ENCODE results near the gene TAX1BP1. TPM values are rescaled to one million over a fixed set of nuclear protein-coding genes. Genes with fewer than 3 reads are reported as not detected.
A peak's percentile ranks its signal among the peaks of the same experiment; 100 is the strongest.

Gene TAX1BP1
- total RNA-seq, 2 donors from 2014 or later, result 90.6 to 133 TPM

DNA sequence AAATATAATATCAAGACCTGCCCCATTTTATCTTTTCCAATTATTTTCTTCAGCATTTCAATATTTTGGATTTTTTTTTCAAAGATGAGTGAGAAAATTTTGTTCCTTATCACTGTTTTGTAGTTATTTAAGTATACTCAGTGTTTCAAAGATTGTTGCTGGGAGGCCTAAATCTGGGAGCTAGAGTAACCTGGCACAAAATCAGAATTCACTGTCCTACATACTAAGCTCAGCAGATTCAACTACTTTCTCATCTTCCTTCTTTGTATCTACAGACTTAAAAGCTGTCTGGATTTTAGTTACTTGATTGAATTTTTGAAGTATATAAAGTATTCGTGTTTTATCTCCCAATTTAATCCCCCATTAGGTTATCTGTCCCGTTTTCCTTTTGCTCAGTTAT is 85.9 kb downstream of the TAX1BP1 start:
- H3K9me3 Mint-ChIP-seq, result no peaks in the 10 kb centered on the region
- H3K36me3 Mint-ChIP-seq, result no peaks in the 10 kb centered on the region
- H3K27ac Mint-ChIP-seq, result peak overlapping the region in 1 of 2 donors; percentile 34
- no peak for ATAC-seq
- no peak overlapping the region for H3K4me3 Mint-ChIP-seq
- no peaks in the 10 kb centered on the region for H3K27me3 Mint-ChIP-seq
- no peak for DNase-seq (ENCODE audit: low spot score)
- peaks cover 0 to 7% of the 10 kb centered on the region in 2 donors for H3K4me1 Mint-ChIP-seq (ENCODE audit: low read depth in 2 of 2)

DNA sequence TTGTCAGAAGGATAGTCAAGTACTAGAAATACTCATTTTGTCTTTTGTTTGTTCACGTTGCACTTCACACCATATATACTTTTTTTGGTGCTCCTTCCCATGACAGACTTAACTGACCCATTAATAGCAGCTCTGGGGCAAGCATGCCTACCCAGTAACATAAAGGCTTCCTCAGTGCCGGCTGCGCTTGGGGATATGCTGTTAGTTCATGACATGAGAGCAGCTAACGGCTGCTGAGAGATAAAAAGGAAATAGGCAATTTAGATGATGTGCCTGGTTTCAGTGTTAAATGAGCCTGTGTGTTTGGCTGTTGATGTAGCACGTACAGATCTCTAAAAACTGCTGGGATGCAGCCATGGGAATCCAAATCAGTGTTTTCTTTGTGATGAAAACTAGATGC is 86.4 kb downstream of the TAX1BP1 start:
- Mint-ChIP-seq H3K27ac (peak overlapping the region in 1 of 2 donors; percentile 34), H3K27me3 (no peaks in the 10 kb centered on the region), H3K9me3 (no peaks in the 10 kb centered on the region), H3K4me3 (no peak overlapping the region), H3K36me3 (no peaks in the 10 kb centered on the region), H3K4me1 (ENCODE audit: low read depth in 2 of 2) (peaks cover 0 to 7% of the 10 kb centered on the region in 2 donors)
- no peak for ATAC-seq
- no peak for DNase-seq (ENCODE audit: low spot score)

DNA sequence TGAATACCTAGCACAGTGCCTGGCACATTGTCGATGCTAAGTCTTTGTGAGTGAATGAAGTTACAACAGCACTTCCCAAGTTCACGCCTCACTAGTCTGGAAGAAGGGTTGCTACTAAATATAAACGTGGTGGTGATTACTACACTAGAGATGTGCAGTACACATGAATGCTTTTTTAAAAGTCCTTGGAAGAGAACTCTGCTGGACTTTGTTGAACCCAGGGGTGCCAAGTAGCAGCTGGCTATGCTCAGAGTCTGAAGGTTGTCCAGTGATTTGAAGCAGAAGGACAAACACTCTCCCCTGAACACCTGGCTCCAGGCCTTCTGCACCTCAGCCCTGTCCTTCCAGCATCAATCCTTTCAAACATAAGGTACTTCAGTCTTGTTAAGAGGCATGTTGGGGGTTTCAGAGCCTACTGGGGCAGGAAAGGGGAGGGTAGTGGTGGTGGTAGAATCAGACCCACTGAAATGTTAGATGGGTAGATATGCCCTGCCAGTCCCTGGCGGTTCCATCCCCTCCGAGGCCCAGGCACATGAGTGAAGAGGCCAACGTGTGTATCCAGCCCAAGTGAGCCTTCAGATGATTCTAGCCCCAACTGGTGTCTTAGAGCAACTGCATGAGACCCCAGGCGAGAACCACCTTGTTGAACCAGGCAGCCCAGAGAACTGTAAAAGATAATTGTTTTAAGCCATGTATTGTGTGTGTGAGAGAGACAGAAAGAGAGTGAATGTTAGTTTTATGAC is 94.4 kb downstream of the TAX1BP1 start:
- Mint-ChIP-seq H3K36me3 (peaks cover 5% of the 10 kb centered on the region), H3K27ac (peak overlapping the region in 1 of 2 donors; percentile 65), H3K9me3 (no peaks in the 10 kb centered on the region), H3K27me3 (no peaks in the 10 kb centered on the region), H3K4me1 (ENCODE audit: low read depth in 2 of 2) (peaks cover 19 to 28% of the 10 kb centered on the region in 2 donors), H3K4me3 (no peak overlapping the region)
- no peak for DNase-seq (ENCODE audit: low spot score)
- ATAC-seq, result no peak

DNA sequence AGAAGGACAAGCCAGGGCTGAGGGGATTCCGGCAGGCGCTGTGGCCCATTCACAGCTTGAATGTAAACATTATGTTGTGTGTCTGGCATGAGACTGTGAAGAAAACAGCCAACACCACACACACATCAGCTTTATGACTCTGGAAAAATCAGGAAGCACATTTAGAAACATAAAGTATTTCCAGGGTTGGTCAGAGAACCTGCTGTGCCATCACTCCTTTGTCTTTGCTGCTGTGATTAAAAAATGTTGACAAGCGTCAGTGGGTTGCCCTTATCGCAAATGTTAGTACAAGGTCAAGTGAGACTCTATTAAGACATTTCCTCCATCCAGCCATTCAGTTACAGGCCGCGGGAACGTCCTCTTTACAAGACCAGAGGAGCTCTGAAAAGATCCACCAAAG is 95.4 kb downstream of the TAX1BP1 start:
- no peaks in the 10 kb centered on the region for H3K9me3 Mint-ChIP-seq
- peaks cover 19 to 28% of the 10 kb centered on the region in 2 donors for H3K4me1 Mint-ChIP-seq (ENCODE audit: low read depth in 2 of 2)
- no peak overlapping the region for H3K4me3 Mint-ChIP-seq
- DNase-seq (ENCODE audit: low spot score) (no peak), ATAC-seq (no peak)
- H3K36me3 Mint-ChIP-seq, result peaks cover 5% of the 10 kb centered on the region
- no peaks in the 10 kb centered on the region for H3K27me3 Mint-ChIP-seq
- no peak overlapping the region for H3K27ac Mint-ChIP-seq

DNA sequence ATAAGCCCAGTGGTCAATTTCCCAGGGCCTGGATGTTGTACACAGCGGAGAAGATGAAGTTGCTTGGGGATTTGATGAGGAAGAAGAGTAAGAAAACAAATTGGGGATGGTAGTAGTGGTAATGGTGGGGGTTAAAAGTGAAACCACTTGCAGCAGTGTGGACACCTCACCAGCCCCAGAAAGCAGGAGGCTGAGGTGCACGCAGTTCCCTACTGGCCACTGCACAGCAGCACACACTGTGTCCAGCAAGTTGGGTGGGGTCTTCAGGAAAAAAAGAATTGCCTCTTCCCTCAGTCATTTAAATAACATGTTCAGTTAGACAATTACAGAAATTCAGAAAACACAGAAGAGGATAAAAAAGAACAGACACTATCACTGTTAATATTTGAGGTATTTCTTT is 96.6 kb downstream of the TAX1BP1 start:
- DNase-seq (ENCODE audit: low spot score), result no peak
- no peaks in the 10 kb centered on the region for H3K27me3 Mint-ChIP-seq
- ATAC-seq, result peak in 1 of 2 donors; percentile 51
- no peaks in the 10 kb centered on the region for H3K9me3 Mint-ChIP-seq
- peak overlapping the region; percentile 34 to 37 for H3K27ac Mint-ChIP-seq
- H3K4me3 Mint-ChIP-seq, result no peak overlapping the region
- H3K4me1 Mint-ChIP-seq (ENCODE audit: low read depth in 2 of 2), result peaks cover 19 to 28% of the 10 kb centered on the region in 2 donors
- H3K36me3 Mint-ChIP-seq, result peaks cover 5% of the 10 kb centered on the region

DNA sequence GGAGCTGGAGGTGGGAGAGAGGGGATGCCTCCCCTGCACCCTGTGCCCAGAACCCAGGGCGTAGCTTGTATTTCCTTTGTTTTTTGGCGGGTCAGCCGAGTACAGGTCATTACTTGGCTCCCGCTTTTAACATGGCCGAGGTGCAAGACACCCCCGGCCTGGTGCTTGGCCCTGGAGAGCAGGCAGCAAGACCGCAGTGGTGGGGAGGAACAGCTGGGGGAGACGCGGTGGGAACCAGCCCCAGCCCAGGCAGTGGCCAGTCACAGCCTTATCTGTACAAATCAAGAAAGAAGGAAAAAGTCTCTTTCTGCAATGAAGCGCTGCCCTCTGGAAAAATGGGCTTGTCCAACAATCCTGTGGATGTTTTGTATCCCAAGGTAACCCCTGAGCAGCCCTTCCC is 99.1 kb downstream of the TAX1BP1 start:
- H3K27ac Mint-ChIP-seq, result peak overlapping the region in 1 of 2 donors; percentile 34
- ATAC-seq (no peak), DNase-seq (ENCODE audit: low spot score) (no peak)
- H3K4me1 Mint-ChIP-seq (ENCODE audit: low read depth in 2 of 2), result peaks cover 19 to 28% of the 10 kb centered on the region in 2 donors
- no peaks in the 10 kb centered on the region for H3K27me3 Mint-ChIP-seq
- no peaks in the 10 kb centered on the region for H3K9me3 Mint-ChIP-seq
- H3K36me3 Mint-ChIP-seq, result peaks cover 5% of the 10 kb centered on the region
- no peak overlapping the region for H3K4me3 Mint-ChIP-seq

DNA sequence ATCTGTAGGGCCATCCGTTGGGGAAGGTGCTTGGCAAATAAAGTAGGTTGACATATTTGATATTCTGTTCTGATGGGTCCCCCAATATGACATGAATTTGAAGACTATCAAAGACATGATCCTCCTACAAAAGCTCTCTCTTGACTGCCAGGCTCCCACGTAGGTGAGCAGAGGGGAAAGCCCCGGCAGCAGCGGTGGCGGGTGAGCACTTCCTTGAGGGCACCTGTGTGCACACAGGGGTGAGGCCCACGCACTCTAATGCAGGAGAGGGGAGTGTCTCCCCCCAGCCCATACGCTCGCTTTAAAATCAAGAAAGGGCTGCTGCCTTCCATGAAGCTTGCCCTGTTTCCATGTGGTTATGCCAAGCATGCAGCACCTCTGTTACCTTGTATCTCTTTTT is 100.4 kb downstream of the TAX1BP1 start:
- Mint-ChIP-seq H3K27ac (no peak overlapping the region), H3K36me3 (no peaks in the 10 kb centered on the region), H3K27me3 (no peaks in the 10 kb centered on the region), H3K9me3 (no peaks in the 10 kb centered on the region), H3K4me3 (no peak overlapping the region), H3K4me1 (ENCODE audit: low read depth in 2 of 2) (peaks cover 19 to 22% of the 10 kb centered on the region in 2 donors)
- ATAC-seq, result no peak
- DNase-seq (ENCODE audit: low spot score), result no peak

DNA sequence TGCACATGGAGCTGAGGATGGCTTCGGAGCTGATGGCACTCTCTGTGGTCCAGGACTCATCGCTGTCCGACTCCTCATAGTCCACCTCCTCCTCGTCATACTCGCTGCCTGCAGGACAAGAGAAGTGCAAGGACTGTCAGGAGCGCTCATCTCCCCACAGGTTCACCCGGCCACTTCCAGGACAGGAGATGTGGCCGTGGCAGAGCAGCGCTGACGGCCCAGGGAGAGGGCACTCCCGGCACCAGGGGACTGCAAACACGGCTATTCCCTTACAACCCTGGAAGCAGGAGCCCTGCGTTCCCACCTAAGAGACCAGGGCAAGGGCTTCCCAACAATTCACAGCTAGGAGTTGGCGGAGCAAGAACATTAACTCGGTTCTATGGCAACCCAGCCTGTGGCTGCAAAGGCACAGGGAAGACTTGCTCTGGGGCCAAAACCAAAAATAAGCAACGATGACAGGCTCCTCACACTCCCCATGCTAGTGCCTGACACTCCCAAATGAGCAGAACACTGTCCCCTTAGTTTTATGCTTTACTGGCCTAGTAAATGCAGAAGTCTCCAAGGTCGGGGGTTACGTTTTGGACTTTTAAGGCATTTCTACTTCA is 100.9 kb downstream of the TAX1BP1 start:
- DNase-seq (ENCODE audit: low spot score) (no peak), ATAC-seq (no peak)
- Mint-ChIP-seq H3K36me3 (no peaks in the 10 kb centered on the region), H3K4me1 (ENCODE audit: low read depth in 2 of 2) (peaks cover 21% of the 10 kb centered on the region in 2 donors), H3K4me3 (no peak overlapping the region), H3K9me3 (no peaks in the 10 kb centered on the region), H3K27me3 (no peaks in the 10 kb centered on the region), H3K27ac (no peak overlapping the region)

DNA sequence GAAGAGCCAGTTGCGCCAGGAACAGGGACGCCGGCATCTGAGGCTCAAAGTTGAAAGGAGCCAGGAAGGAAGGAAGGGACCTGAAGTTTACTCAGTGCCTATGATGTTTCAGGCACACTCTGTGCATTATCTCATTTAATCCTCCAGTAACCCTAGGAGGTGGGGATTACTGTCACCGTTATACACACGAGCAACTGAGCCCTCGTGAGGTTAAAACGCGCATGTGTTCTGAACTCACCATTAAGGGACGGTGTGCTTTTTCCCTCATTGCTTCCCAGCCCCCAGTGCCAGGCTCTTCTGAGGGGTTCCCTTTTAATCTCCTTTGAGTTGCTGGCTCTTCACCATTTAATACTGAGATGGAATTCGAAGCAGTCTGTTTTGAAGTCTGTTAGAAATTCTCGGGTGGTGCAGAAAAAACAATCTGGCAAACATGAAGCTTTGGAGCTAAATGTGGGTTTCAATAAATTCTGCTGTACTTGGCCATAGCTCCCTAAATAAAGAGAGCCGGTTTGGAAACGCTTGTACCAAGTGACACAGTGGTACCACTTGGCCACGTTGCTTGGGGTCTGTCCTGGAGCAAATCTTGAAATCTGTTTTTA is 102.2 kb downstream of the TAX1BP1 start:
- no peaks in the 10 kb centered on the region for H3K36me3 Mint-ChIP-seq
- H3K27me3 Mint-ChIP-seq, result no peaks in the 10 kb centered on the region
- DNase-seq (ENCODE audit: low spot score) (no peak), ATAC-seq (no peak)
- no peak overlapping the region for H3K4me3 Mint-ChIP-seq
- H3K4me1 Mint-ChIP-seq (ENCODE audit: low read depth in 2 of 2), result peaks cover 9 to 25% of the 10 kb centered on the region in 2 donors
- no peak overlapping the region for H3K27ac Mint-ChIP-seq
- H3K9me3 Mint-ChIP-seq, result no peaks in the 10 kb centered on the region

DNA sequence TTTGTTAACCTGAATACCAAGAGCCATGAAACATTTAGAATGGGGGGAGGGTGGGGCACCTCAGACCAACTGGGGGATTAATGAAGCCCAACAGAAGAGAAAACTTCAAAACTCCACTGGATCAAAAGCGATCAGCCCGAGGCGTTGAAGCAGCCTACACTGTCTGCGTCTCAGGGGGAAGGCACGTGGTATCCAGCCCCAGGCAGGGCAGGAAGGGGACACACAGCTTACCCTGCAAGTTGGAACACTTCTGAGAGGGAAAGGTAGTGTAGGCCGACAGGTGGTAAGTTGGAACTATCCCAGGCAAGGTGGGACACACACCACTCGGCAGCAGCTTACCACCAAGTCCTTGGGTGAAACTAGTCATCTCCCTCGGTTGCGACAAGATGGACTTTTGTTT is 102.9 kb downstream of the TAX1BP1 start:
- DNase-seq (ENCODE audit: low spot score), result no peak
- Mint-ChIP-seq H3K27me3 (no peaks in the 10 kb centered on the region), H3K4me3 (no peak overlapping the region), H3K27ac (no peak overlapping the region), H3K36me3 (no peaks in the 10 kb centered on the region), H3K4me1 (ENCODE audit: low read depth in 2 of 2) (peaks cover 9 to 23% of the 10 kb centered on the region in 2 donors), H3K9me3 (no peaks in the 10 kb centered on the region)
- ATAC-seq, result peak in 1 of 2 donors; percentile 58

DNA sequence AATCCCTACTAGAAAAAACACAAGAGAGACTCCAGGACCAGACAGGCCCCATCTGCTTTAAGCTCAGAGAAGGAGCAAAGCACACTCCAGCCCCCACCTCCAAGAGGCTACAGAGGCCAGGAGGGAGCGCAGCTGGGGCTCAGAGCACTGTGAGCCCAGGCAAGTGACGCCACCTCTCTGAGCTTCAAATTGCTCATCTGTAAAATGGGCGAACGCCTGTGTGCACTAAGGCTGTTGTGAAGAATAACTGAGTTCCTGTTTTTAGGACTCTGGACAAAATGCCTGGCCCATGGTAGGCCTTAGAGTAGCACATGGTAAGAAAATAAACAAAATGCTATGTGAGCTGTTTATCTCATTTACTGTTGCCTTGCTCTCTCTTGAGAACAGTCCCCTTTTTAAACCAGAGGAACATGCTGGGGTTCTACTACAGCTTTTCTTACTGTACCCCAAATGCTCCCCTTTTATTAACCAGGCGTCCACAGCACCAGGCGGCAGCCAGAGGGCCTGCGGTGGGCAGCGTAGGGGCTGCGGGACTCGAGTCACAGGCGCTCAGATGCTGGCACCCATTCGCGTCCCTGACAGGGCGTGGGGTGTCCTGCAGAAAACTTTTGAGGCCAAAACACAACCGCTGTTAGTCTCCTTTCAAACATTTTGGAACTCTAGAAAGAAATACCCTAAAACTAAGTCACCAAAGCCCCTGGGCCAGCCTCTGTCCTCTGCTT is 103.8 kb downstream of the TAX1BP1 start:
- no peak for DNase-seq (ENCODE audit: low spot score)
- Mint-ChIP-seq H3K27me3 (no peaks in the 10 kb centered on the region), H3K4me3 (no peak overlapping the region), H3K27ac (no peak overlapping the region), H3K9me3 (no peaks in the 10 kb centered on the region), H3K36me3 (no peaks in the 10 kb centered on the region), H3K4me1 (ENCODE audit: low read depth in 2 of 2) (peaks cover 2 to 16% of the 10 kb centered on the region in 2 donors)
- no peak for ATAC-seq

DNA sequence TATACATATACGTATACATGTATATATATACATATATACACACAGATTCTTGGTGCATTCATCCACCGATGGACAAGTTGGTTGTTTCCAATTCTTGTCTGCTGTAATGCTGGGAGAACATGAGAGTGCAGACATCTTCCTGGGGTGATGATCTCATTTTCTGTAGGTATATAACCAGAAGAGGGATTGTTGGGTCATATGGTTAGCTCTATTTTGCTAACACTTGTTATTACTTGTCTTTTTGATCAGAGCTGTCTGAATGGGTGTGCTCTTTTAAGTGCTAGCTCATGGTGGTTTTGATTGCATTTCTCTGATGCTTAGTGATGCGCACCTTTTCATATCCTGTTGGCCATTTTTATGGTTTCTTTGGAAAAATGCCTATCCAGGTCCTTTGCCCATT is 106.4 kb downstream of the TAX1BP1 start:
- Mint-ChIP-seq H3K4me3 (no peak overlapping the region), H3K4me1 (ENCODE audit: low read depth in 2 of 2) (peaks cover 0 to 17% of the 10 kb centered on the region in 2 donors), H3K9me3 (no peaks in the 10 kb centered on the region), H3K27ac (peak overlapping the region in 1 of 2 donors; percentile 52), H3K27me3 (no peaks in the 10 kb centered on the region), H3K36me3 (no peaks in the 10 kb centered on the region)
- no peak for ATAC-seq
- no peak for DNase-seq (ENCODE audit: low spot score)

DNA sequence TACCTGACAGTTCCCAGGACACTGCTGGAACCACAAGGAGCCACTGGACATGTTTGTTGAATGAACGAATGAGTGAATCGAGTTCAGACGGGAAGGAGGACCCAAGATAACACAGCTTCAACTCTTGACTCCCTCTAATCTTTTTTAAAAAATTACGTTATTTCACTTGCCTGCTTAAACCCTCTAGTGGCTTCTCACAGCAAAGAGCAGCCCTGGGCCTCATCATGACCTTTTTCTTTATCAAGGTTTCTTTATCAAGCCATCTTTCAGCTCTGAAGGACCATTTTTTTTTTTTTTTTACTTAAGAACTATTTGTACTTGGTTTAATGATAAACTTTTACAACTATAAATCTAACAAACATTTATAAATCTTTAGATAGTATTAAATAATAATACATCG is 110.6 kb downstream of the TAX1BP1 start:
- Mint-ChIP-seq H3K36me3 (peaks cover 9% of the 10 kb centered on the region), H3K4me1 (ENCODE audit: low read depth in 2 of 2) (peaks cover 9 to 22% of the 10 kb centered on the region in 2 donors), H3K27me3 (no peaks in the 10 kb centered on the region), H3K4me3 (no peak overlapping the region), H3K27ac (no peak overlapping the region), H3K9me3 (peaks cover 7% of the 10 kb centered on the region)
- no peak for ATAC-seq
- DNase-seq (ENCODE audit: low spot score), result no peak

All from natural killer cell treated with Interleukin-12 subunit alpha and Interleukin-12 subunit beta and Interleukin-15 and Interleukin-18, amount 100 ng/mL, for 72 hours (primary cell).